H1 (cell line): Measurements from ENCODE around the gene PCAT7. TPM values are rescaled to one million over a fixed set of nuclear protein-coding genes. Genes with fewer than 3 reads are reported as not detected.

Experiments
- CTCF ChIA-PET: fragments of 300-600 bp; sonication (Branson Sonifier 250); formaldehyde crosslinking; loops from one replicate; lab custom pipeline; 2021; ENCODE audit not compliant: partially characterized antibody; lab: Charles Lee
- POLR2A ChIA-PET: fragments of 300-600 bp; sonication (Branson Sonifier 250); formaldehyde crosslinking; loops from one replicate; lab custom pipeline; 2021; ENCODE audit warnings: inconsistent platforms; ENCODE audit not compliant: partially characterized antibody; lab: Charles Lee
- DNase-seq, 2 experiments: peaks; one replicate each; pipeline versions ENCODE4 v3.0.0 to v3.0.0-alpha.2; 2010 to 2022; ENCODE audit warnings: low spot score in 2 of 2, low read depth in 1 of 2, mixed read lengths in 1 of 2
- FAIRE-seq: peaks from 2 replicates; lab custom pipeline; 2011; peaks lifted over from hg19 to GRCh38; lab: Jason Lieb, UNC
- H2AFZ ChIP-seq: 2 replicates; pipeline ENCODE4 v1.8.1; 2012; ENCODE audit warnings: low read length, inconsistent platforms
- H2AK5ac ChIP-seq: 2 replicates; pipeline ENCODE4 v1.6.1; 2013; ENCODE audit warnings: low read depth, low read length
- H2BK120ac ChIP-seq: replicated peaks from 2 replicates; pipeline ENCODE3; 2013; ENCODE audit warnings: low read depth, low read length, inconsistent platforms
- H2BK12ac ChIP-seq: 2 replicates; pipeline ENCODE4 v1.6.1; 2013; ENCODE audit warnings: low read depth, low read length
- H2BK15ac ChIP-seq: 2 replicates; pipeline ENCODE4 v1.6.1; 2013; ENCODE audit warnings: low read length
- H2BK20ac ChIP-seq: 2 replicates; pipeline ENCODE4 v1.6.1; 2013; ENCODE audit warnings: low read length
- H2BK5ac ChIP-seq: 2 replicates; pipeline ENCODE4 v1.6.1; 2013; ENCODE audit warnings: low read depth, low read length
- H3K14ac ChIP-seq: 2 replicates; pipeline ENCODE4 v1.6.1; 2013; ENCODE audit warnings: inconsistent platforms; ENCODE audit not compliant: insufficient read length
- H3K18ac ChIP-seq: 2 replicates; pipeline ENCODE4 v1.6.1; 2013; ENCODE audit warnings: low read length; ENCODE audit errors: extremely low read depth
- H3K23ac ChIP-seq: 2 replicates; pipeline ENCODE4 v1.6.1; 2013; ENCODE audit warnings: inconsistent platforms; ENCODE audit not compliant: insufficient read length
- H3K23me2 ChIP-seq: 2 replicates; pipeline ENCODE4 v1.6.1; 2013; ENCODE audit warnings: low read depth, low read length
- H3K27ac ChIP-seq: 2 replicates; pipeline ENCODE4 v1.6.1; 2011; ENCODE audit warnings: low read depth, low read length, inconsistent platforms
- H3K27me3 ChIP-seq, 4 experiments: replicated peaks in 1 of 4; 1 replicate in 1 of 4; 2 replicates in 3 of 4; pipeline versions ENCODE4 v1.6.1 to v1.8.1; 2011 to 2013; ENCODE audit warnings: low read length in 3 of 4, mild to moderate bottlenecking in 3 of 4, inconsistent platforms in 2 of 4, mixed read lengths in 2 of 4, moderate library complexity in 1 of 4; ENCODE audit not compliant: control insufficient read depth in 3 of 4, insufficient read depth in 3 of 4; ENCODE audit errors: extremely low read depth in 1 of 4
- H3K36me3 ChIP-seq, 4 experiments: 2 replicates each; pipeline versions ENCODE4 v1.6.1 to v1.8.1; 2011 to 2013; ENCODE audit warnings: mild to moderate bottlenecking in 4 of 4, low read length in 3 of 4, moderate library complexity in 2 of 4, control low read depth in 1 of 4, inconsistent platforms in 1 of 4; ENCODE audit not compliant: insufficient read depth in 4 of 4, control insufficient read depth in 2 of 4
- H3K4ac ChIP-seq: replicated peaks from 2 replicates; pipeline ENCODE3; 2013; ENCODE audit warnings: low read length, low read depth, mixed read lengths, inconsistent platforms; ENCODE audit not compliant: insufficient read length
- H3K4me1 ChIP-seq, 4 experiments: replicated peaks in 1 of 4; 1 replicate in 1 of 4; 2 replicates in 3 of 4; pipeline versions ENCODE4 v1.6.1 to v1.8.1; 2011 to 2013; ENCODE audit warnings: low read length in 3 of 4, inconsistent platforms in 2 of 4, mixed read lengths in 1 of 4; ENCODE audit not compliant: insufficient read depth in 4 of 4, control insufficient read depth in 3 of 4
- H3K4me2 ChIP-seq, 2 experiments: 2 replicates each; pipeline versions ENCODE4 v1.6.1 to v1.8.1; 2011 to 2013; ENCODE audit warnings: low read depth in 2 of 2, low read length in 2 of 2, control low read depth in 1 of 2, inconsistent platforms in 1 of 2, mild to moderate bottlenecking in 1 of 2; ENCODE audit not compliant: insufficient read depth in 1 of 2
- H3K4me3 ChIP-seq, 4 experiments: fragments of 200-600, 300-600 bp in 1 of 4; sonication (generic), shearing (Covaris generic), sonication (Bioruptor Twin) in 1 of 4; 2 replicates each; pipeline versions ENCODE4 v1.5.1 to v1.8.1; 2011 to 2016; ENCODE audit warnings: low read length in 4 of 4, low read depth in 3 of 4, control low read depth in 2 of 4, inconsistent platforms in 2 of 4, mild to moderate bottlenecking in 2 of 4, mixed read lengths in 1 of 4, moderate library complexity in 1 of 4; ENCODE audit not compliant: insufficient read depth in 2 of 4; ENCODE audit errors: extremely low read depth in 1 of 4
- H3K56ac ChIP-seq: replicated peaks from 2 replicates; pipeline ENCODE3; 2013; ENCODE audit warnings: low read depth, mild to moderate bottlenecking, mixed read lengths, low read length, inconsistent platforms; ENCODE audit not compliant: insufficient read length
- H3K79me1 ChIP-seq: 2 replicates; pipeline ENCODE4 v1.6.1; 2013; ENCODE audit warnings: low read depth, low read length, control low read depth
- H3K79me2 ChIP-seq, 2 experiments: 2 replicates each; pipeline versions ENCODE4 v1.6.1 to v1.8.1; 2012 to 2013; ENCODE audit warnings: low read length in 2 of 2, mild to moderate bottlenecking in 2 of 2, inconsistent platforms in 1 of 2; ENCODE audit not compliant: insufficient read depth in 2 of 2, control insufficient read depth in 1 of 2
- H3K9ac ChIP-seq, 4 experiments: replicated peaks in 1 of 4; 1 replicate in 1 of 4; 2 replicates in 3 of 4; pipeline versions ENCODE4 v1.6.1 to v1.8.1; 2011 to 2013; ENCODE audit warnings: low read depth in 3 of 4, low read length in 3 of 4, control low read depth in 2 of 4, mild to moderate bottlenecking in 2 of 4, moderate library complexity in 2 of 4, inconsistent platforms in 1 of 4; ENCODE audit errors: extremely low read depth in 1 of 4
- H3K9me3 ChIP-seq, 2 experiments: 2 replicates each; pipeline versions ENCODE4 v1.6.1 to v1.8.1; 2012 to 2013; ENCODE audit warnings: mild to moderate bottlenecking in 2 of 2, moderate library complexity in 2 of 2, control low read depth in 1 of 2, inconsistent platforms in 1 of 2, low read depth in 1 of 2, low read length in 1 of 2, mixed read lengths in 1 of 2; ENCODE audit not compliant: insufficient read depth in 2 of 2
- H4K20me1 ChIP-seq, 2 experiments: replicated peaks in 1 of 2; 2 replicates each; pipeline versions ENCODE3 to v1.8.1; 2011 to 2013; ENCODE audit warnings: inconsistent platforms in 2 of 2, low read length in 2 of 2, mild to moderate bottlenecking in 1 of 2; ENCODE audit not compliant: insufficient read depth in 2 of 2, control insufficient read depth in 1 of 2
- H4K5ac ChIP-seq: 2 replicates; pipeline ENCODE4 v1.6.1; 2013; ENCODE audit warnings: low read length, low read depth, mixed read lengths, inconsistent platforms; ENCODE audit not compliant: insufficient read length
- H4K8ac ChIP-seq: 2 replicates; pipeline ENCODE4 v1.8.0; 2013; ENCODE audit warnings: mild to moderate bottlenecking, moderate library complexity, low read length, inconsistent platforms; ENCODE audit not compliant: insufficient read depth; ENCODE audit errors: extremely low read depth
- H4K91ac ChIP-seq: replicated peaks from 2 replicates; pipeline ENCODE3; 2013; ENCODE audit warnings: low read length, mixed read lengths, inconsistent platforms; ENCODE audit not compliant: insufficient read length
- EGR1 ChIP-seq: IDR thresholded peaks from 2 replicates; pipeline ENCODE4 v1.6.1; 2011; ENCODE audit warnings: low read depth, low read length, borderline replicate concordance
- EZH2 ChIP-seq: fragments of 200-600 bp; sonication (generic); IDR thresholded peaks from 2 replicates; pipeline ENCODE4 v1.7.1; 2012; ENCODE audit warnings: low read depth, mild to moderate bottlenecking, moderate library complexity, low read length, inconsistent platforms; ENCODE audit not compliant: severe bottlenecking
- KDM4A ChIP-seq: IDR thresholded peaks from one replicate; pipeline ENCODE4 v1.7.1; 2012; ENCODE audit warnings: low read depth, mild to moderate bottlenecking, moderate library complexity, low read length, inconsistent platforms; ENCODE audit not compliant: severe bottlenecking
- SIN3A ChIP-seq, 2 experiments: IDR thresholded peaks in 1 of 2; conservative IDR thresholded peaks in 1 of 2; 2 replicates each; pipeline ENCODE4 v1.6.1; 2011 to 2012; ENCODE audit warnings: low read length in 2 of 2, improper control_type of control experiment in 1 of 2, low read depth in 1 of 2, mild to moderate bottlenecking in 1 of 2
- WGBS, 2 experiments: shearing (Covaris generic) in 1 of 2; methylation state at CpG; one replicate each; pipeline versions ENCODE4 v1.1.6 to v1.1.7; 2013 to 2015; ENCODE audit warnings: low lambda C conversion rate in 2 of 2, mixed read lengths in 2 of 2, inconsistent platforms in 1 of 2, low coverage in 1 of 2, missing lambda C conversion rate in 1 of 2; ENCODE audit not compliant: insufficient replicate concordance in 2 of 2, insufficient coverage in 1 of 2, insufficient read length in 1 of 2; ENCODE audit errors: extremely low coverage in 1 of 2, missing lambda C conversion rate in 1 of 2; 5-methylcytosine and 5-hydroxymethylcytosine counted together
- polyA plus RNA-seq, 7 experiments: library from polyadenylated mRNA; depleted of rRNA in 3 of 7; stranded (reverse) in 5 of 7; unstranded in 2 of 7; fragments of >200 nt in 5 of 7; fragments of 200-250 nt in 2 of 7; gene quantifications; 1 replicate in 5 of 7; 2 replicates in 1 of 7; 4 replicates in 1 of 7; pipeline versions ENCODE4 v1.2.1 to v1.2.3, GENCODE V29; 2011 to 2013; ENCODE audit warnings: missing spikeins in 2 of 7, mixed read lengths in 2 of 7
- total RNA-seq: library from RNA; stranded (reverse); fragmentation: NEBNext Ultra II Directional; extraction: Animal tissue kit (Norgen Biotek cat#: 25700); gene quantifications from 2 replicates; pipeline ENCODE4 v1.2.1, GENCODE V29; 2021
- TF ChIP-seq, protein P1 (sequence below): IDR thresholded peaks from 2 replicates; pipeline ENCODE4 v1.6.1; 2011; ENCODE audit warnings: low read length, improper control_type of control experiment
- TF ChIP-seq, protein P2 (sequence below): IDR thresholded peaks from 2 replicates; pipeline ENCODE4 v1.6.1; 2012; ENCODE audit warnings: inconsistent platforms
- TF ChIP-seq, protein P3 (sequence below): IDR thresholded peaks from 2 replicates; pipeline ENCODE4 v1.6.1; 2011; ENCODE audit warnings: low read depth, mild to moderate bottlenecking, low read length; ENCODE audit not compliant: insufficient read depth

The PCAT7 gene
- total and polyA plus RNA-seq, 2 of the 8 experiments (the other 6 are each of a cell fraction or from before 2014, with no cell fraction given): 3.2 to 4.1 TPM

DNA sequence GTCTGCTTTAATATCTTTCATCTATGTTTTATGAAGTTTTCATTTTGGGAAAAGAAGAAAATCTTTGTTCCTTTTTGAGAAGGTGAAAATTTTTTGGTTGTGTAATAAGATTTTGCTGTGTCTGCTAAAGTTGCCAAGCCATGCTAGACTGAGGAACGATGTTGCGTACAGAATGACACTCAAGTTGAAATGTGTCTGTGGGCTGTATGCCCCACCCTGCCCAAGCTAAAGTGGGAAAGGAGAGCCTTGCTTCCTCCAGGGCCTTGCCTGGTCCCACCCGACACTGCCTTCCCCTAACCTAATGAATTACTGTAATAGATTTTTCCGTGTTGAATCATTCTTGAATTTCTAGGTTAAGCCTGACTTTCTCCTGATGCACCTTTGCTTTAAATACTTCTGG, 2.5 kb downstream of the PCAT7 start:
- H3K56ac ChIP-seq: no peak overlapping the region
- no peak overlapping the region for H4K5ac ChIP-seq
- H2BK20ac ChIP-seq: no peak overlapping the region
- no peak overlapping the region for H4K8ac ChIP-seq
- H3K14ac ChIP-seq: no peak overlapping the region
- no peak for FAIRE-seq
- peaks cover 0 to 22% of the 10 kb centered on the region in 2 experiments; a peak in 2 of 4 replicates for H3K79me2 ChIP-seq
- H3K4me2 ChIP-seq: no peak overlapping the region; a peak in 1 of 4 replicates
- no peaks in the 10 kb centered on the region; a peak in 1 of 7 replicates for H3K27me3 ChIP-seq
- no peak overlapping the region for H3K23ac ChIP-seq
- POLR2A ChIA-PET: no interaction called here
- H2BK5ac ChIP-seq: no peak overlapping the region
- TF ChIP-seq, protein P1, sequence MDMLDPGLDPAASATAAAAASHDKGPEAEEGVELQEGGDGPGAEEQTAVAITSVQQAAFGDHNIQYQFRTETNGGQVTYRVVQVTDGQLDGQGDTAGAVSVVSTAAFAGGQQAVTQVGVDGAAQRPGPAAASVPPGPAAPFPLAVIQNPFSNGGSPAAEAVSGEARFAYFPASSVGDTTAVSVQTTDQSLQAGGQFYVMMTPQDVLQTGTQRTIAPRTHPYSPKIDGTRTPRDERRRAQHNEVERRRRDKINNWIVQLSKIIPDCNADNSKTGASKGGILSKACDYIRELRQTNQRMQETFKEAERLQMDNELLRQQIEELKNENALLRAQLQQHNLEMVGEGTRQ: no peak
- no peak for TF ChIP-seq EZH2
- no peak for TF ChIP-seq KDM4A
- no peak for TF ChIP-seq EGR1
- TF ChIP-seq, protein P2, sequence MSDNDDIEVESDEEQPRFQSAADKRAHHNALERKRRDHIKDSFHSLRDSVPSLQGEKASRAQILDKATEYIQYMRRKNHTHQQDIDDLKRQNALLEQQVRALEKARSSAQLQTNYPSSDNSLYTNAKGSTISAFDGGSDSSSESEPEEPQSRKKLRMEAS: no peak
- no peak for TF ChIP-seq SIN3A (conservative IDR thresholded peaks at IDR 0.05 in 1 of 2, IDR thresholded peaks at IDR 0.05 in 1 of 2; ENCODE audit: low read depth in 1 of 2, low read length in 2 of 2)
- TF ChIP-seq, protein P3, sequence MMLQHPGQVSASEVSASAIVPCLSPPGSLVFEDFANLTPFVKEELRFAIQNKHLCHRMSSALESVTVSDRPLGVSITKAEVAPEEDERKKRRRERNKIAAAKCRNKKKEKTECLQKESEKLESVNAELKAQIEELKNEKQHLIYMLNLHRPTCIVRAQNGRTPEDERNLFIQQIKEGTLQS: no peak
- H2BK12ac ChIP-seq: no peak overlapping the region
- no peak overlapping the region for H2BK15ac ChIP-seq
- H2AK5ac ChIP-seq: no peak overlapping the region
- no peak overlapping the region for H3K4ac ChIP-seq
- H3K4me1 ChIP-seq: peaks cover 0 to 7% (median 2%) of the 10 kb centered on the region in 4 experiments; a peak in 3 of 7 replicates
- CTCF ChIA-PET: no interaction called here
- 85% methylated on average over 4 of the region's 4 CpGs; no CpG with 5 or more reads in 1 of the 2 experiments for WGBS, 2 experiments
- DNase-seq: no peak
- H4K20me1 ChIP-seq: no peaks in the 10 kb centered on the region
- no peak overlapping the region for H3K4me3 ChIP-seq
- no peak overlapping the region for H2AFZ ChIP-seq
- H3K23me2 ChIP-seq: peaks cover 3% of the 10 kb centered on the region; the same call in 1 of the 2 replicates
- peaks cover 2 to 8% (median 4%) of the 10 kb centered on the region in 4 experiments; a peak in 4 of 8 replicates for H3K36me3 ChIP-seq
- H3K9me3 ChIP-seq: no peaks in the 10 kb centered on the region
- no peak overlapping the region for H2BK120ac ChIP-seq
- no peaks in the 10 kb centered on the region for H3K79me1 ChIP-seq
- H3K27ac ChIP-seq: no peak overlapping the region
- no peak overlapping the region for H4K91ac ChIP-seq
- no peak overlapping the region for H3K9ac ChIP-seq
- H3K18ac ChIP-seq: no peak overlapping the region
